ENCODE data around the gene SMAGP. TPM values are rescaled to one million over a fixed set of nuclear protein-coding genes. Genes with fewer than 3 reads are reported as not detected.

Gene SMAGP
- total and polyA plus RNA-seq, 2 of the 13 experiments (the other 11 are each of a cell fraction or from before 2014, with no cell fraction given), result 9.2 TPM

- TF ChIP-seq PBX3 (CRISPR knock-in tag; IDR thresholded peaks at IDR 0.05; ENCODE audit: borderline replicate concordance) (no peak), MTERF4 (CRISPR knock-in tag; IDR thresholded peaks at IDR 0.05) (no peak), HDAC1 (CRISPR knock-in tag; IDR thresholded peaks at IDR 0.05) (0 out of 2 replicates have a peak, but pooled peaks have one; percentile 16), CHD2 (IDR thresholded peaks at IDR 0.05; ENCODE audit: low read depth, low read length) (no peak), RBM39 (IDR thresholded peaks at IDR 0.05; ENCODE audit: low read depth, low read length, poor library complexity, severe bottlenecking) (peak; percentile 20), ZNF503 (CRISPR knock-in tag; IDR thresholded peaks at IDR 0.05) (no peak), RARG (CRISPR knock-in tag; IDR thresholded peaks at IDR 0.05; ENCODE audit: low read depth) (no peak), ZMYM2 (CRISPR knock-in tag; IDR thresholded peaks at IDR 0.05) (no peak), ZNF879 (CRISPR knock-in tag; IDR thresholded peaks at IDR 0.05) (no peak), ZNF276 (CRISPR knock-in tag; IDR thresholded peaks at IDR 0.05; ENCODE audit: low read depth) (no peak), KMT2A (CRISPR knock-in tag; IDR thresholded peaks at IDR 0.05) (no peak), KIAA2018 (CRISPR knock-in tag; IDR thresholded peaks at IDR 0.05; ENCODE audit: borderline replicate concordance) (no peak), CBFB (CRISPR knock-in tag; IDR thresholded peaks at IDR 0.05) (no peak), ZNF101 (CRISPR knock-in tag; IDR thresholded peaks at IDR 0.05; ENCODE audit: borderline replicate concordance, low read depth) (no peak)
Measured at GRCh38 chr12:51217133-51217967, 52.9 kb downstream of the SMAGP start (continued).

All from HepG2 (cell line).